PFSK-1 (cell line): ENCODE results near the gene CYP3A7.

Source experiments
- FOXP2 ChIP-seq: optimal IDR thresholded peaks from 2 replicates; pipeline ENCODE3; 2011; ENCODE audit warnings: borderline replicate concordance, control low read depth, inconsistent platforms; ENCODE audit not compliant: insufficient read depth; ENCODE audit errors: extremely low read length, extremely low read depth
- POLR2AphosphoS5 ChIP-seq: IDR thresholded peaks from 2 replicates; pipeline ENCODE4 v1.6.1; 2012; ENCODE audit warnings: low read depth, mild to moderate bottlenecking, control low read depth, low read length, moderate library complexity
- REST ChIP-seq, 2 experiments: IDR thresholded peaks; 2 replicates each; pipeline versions ENCODE4 v1.6.1 to v1.8.0; 2011 to 2012; ENCODE audit warnings: low read depth in 2 of 2, low read length in 2 of 2, control low read depth in 1 of 2, inconsistent platforms in 1 of 2, mild to moderate bottlenecking in 1 of 2, moderate library complexity in 1 of 2; ENCODE audit not compliant: insufficient read depth in 1 of 2
- SIN3A ChIP-seq: IDR thresholded peaks from 2 replicates; pipeline ENCODE4 v1.6.1; 2012; ENCODE audit warnings: mild to moderate bottlenecking, low read length, moderate library complexity, borderline replicate concordance; ENCODE audit not compliant: insufficient read depth
- TAF1 ChIP-seq: IDR thresholded peaks from 2 replicates; pipeline ENCODE4 v1.6.1; 2012; ENCODE audit warnings: low read length, control low read depth, borderline replicate concordance; ENCODE audit not compliant: insufficient read depth

- no peak for TF ChIP-seq FOXP2
- no peak for TF ChIP-seq POLR2AphosphoS5
- TF ChIP-seq REST (IDR thresholded peaks at IDR 0.05; ENCODE audit: insufficient read depth in 1 of 2, low read depth in 2 of 2, low read length in 2 of 2) = no peak
- no peak for TF ChIP-seq TAF1
- no peak for TF ChIP-seq SIN3A
Observed at GRCh38 chr7:99694912-99695304, 40.1 kb downstream of the CYP3A7 start.
